Medulla oblongata (tissue), 1 donor: ENCODE data around the gene SRC.

Experiments used
- DNase-seq: peaks from one replicate; pipeline ENCODE4 v3.0.0-alpha.2; 2015; ENCODE audit errors: extremely low spot score

Gene SRC

DNA sequence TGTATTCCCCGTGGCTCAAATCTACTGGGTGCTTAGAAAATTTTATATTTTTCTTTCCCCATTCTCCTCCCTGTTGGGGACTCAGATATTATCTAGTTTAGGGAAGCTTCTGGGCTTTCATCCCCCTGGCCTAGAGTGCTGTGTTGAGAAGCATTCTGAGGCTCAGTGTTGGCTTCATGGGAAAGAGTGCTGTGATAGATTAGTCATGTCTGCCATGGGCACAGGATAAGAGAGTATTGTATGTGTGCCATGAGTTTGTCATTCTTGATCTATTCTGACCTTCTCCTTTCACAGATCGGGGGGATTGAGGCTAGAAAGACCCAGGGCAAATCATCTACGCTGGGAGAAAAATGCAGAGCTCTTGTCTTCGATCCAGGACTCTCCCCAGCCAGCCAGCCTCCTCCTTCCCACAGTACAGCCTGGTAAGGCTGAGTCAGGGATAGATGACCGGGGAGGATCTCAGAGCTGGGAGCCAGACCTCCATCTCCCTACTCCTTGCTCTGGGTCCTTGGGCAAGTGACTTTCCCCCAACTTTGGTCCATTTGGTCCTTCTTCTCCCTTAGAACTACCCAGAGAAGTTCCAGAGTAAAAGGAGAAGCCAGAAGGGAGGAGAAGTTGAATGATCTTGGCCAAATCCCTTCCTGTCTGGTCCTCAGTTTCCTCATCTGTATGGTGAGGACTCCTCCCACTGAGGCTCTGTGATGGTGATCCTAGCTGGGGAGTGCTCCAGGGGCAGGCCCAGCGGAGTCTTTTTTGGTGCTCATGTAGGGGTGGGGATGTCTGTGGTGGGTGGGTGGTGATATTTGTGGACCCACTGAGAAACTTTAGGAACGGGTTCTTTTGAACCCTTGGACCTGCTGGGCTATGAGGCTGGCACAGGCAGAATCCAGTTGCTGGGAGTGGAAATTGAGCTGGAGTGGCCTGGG, 5.0 kb downstream of the SRC start:
- DNase-seq: no peak

DNA sequence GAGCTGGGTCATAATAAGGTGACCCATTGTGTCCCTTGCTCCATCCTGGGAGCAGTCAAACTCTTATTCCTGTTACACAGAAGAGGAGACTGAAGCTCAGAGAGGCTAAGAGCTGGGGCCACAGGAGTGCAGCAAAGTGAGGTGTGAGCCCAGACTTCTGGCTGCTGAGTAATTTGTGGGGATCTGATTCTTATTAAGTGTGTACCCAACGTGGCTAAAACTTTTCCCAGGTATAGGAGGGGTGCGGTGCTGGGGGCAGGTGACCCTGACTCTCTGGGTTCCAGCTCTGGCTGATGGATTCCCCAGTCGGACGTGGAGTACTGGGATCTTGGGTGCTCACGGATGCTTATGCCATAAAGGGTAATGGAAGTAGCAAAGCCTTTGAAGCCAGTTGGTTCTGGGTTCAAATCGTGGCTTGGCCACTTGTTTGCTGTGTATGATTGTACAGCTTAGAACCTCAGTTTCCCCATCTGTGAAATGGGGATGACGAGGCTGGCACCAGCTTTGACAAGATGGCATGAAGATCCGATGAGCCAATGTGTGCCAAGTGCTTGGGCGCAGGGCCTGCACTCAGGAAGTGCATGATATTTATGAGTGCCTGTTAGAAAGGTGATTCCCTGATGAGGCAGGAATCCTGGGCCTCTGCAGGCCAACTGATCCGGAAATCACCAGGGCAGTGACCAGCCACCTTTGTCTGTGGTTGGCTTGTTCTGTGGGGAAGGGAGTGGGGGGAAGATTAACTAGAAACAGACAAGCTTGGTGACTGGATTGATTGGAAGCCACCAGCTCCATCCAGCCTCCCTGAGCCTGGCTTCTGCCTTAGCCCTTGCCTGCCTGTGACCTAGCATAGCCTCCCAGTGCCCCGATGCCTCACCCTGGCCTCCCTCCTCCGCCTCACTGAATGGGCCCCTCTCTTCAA, 6.0 kb downstream of the SRC start:
- DNase-seq: no peak

DNA sequence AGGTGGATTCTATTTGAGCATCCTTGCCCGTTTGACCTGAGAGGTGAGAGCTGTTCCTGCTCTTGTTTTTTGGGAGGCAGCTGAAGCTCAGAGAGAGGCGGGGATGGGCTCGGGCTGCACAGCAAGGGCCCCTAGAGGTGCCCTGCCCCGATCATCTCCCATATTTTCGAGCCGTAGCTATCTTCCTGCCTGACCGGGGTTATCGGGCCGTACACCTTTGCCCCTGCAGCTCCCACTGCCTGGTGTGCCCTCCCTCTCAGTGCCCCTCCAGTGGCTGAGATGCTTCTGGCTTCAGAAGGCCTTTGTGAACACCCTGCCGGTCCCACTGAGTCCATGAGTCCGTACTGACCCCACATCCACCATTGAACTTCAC, 6.7 kb downstream of the SRC start:
- no peak for DNase-seq

DNA sequence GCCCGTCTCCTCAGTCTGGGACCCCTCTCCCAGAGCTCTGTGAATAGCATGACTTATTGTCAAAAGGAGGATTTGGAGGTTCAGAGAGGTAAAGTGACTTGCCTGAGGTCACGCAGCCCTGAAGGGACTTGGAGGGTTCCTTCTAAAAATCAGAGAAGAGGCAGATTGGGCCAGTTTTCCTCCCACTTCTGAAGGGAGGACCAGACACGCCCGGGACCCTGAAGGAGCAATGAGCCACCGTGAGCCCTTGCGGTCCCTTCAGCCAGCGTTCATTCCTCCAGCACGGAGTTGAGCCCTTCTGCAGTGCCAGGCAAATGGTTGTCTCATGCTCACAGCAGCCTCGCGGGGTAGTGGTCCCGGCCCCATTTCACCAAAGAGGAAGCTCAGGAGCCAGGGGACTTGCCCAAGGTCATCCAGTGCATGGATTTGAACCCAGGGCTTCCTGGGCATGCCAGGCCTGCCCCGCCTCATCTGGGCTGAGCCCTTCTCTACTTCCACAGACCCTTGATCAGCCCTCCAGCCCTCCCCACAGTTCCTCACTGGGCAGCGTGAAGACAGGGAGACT, 7.4 kb downstream of the SRC start:
- no peak for DNase-seq

DNA sequence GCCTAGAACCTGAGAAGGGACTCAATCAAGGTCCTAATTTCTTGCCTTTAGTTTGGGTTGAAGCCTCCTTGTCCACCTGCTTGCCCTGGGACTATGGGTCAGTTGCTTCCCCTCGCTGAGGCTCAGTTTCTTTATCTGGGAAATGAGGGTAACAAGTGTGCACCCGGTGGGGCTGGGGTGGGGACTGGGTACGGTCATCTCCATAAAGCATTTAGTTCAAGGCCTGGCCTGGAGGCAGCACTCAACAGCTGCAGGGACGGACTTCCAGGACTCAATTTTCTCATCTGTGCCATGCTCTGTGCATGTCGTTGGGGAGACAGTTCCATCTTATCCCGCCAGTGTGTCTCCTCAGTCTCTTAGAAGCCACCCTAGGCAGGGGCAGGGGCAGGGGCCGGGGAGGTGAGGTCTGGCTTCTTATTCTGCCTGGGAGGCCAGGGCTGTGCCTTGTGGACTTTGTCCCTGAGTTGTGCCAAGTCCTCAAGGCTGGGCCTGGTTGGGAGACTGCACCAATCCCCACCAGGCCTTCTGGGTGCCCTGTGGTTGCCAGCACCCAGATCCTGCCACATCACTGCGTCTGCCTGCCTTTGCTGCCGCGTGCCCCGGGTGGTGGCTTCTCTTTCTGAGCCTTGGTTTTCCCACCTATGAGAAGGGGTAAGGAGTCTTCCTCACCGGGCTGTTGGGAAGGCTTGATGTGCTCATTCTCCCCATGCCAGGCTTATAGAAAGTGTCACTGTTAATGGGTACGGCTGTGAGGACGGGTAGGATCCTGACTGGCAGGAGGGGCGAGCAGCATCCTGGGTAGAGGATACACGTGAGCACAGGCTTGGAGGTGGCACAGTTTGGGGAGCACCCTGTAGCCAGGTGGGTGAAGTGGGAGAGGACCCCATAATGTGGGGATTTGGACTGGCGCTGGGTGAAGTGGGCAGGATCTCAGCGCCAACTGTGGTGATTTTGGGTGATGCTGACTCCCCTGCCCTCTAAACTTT, 8.6 kb downstream of the SRC start:
- DNase-seq: no peak

DNA sequence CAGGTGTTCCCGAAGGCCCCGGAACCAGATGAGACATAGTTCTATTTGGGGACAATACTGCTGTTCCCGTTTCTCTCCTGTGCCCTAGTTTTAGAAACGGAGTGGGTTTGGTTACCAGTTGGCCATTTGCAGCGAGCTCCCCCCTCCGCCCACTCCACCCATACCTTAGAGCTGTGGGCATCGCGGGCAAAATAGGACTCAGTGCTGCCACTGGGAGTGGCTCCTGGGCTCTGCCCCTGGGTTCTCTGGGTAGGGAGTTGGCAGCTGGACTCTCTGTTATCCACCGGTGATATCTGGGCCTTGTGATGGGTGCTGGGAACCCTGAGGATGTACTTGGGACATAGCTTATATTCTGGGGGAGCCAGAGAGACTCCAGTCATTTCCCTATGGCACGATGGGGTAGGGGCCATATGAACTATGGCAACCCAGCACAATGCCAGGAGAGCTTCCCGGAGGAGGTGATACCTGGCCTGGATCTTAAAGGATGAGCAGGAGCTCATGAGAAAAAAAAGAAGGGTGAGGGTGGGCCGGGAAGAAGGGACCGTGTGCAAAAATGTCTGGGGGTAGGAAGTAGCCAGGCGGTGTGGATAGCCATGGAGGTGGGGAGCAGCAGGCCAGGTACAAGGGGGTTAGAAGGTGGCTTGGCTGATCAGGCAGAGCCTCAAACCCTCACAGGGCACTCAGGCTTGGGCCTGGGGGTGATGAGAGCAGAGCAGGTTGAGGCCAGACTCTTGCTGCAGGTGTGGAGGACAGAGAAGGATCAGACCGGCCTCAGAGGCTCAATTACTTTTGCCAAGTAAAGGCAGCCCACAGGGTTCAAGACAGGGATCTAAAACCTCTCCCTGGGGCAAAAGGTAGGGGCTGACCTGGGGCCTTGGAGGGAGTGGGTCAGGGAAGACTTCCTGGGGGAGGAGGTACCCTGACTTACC, 9.6 kb downstream of the SRC start:
- DNase-seq: no peak

DNA sequence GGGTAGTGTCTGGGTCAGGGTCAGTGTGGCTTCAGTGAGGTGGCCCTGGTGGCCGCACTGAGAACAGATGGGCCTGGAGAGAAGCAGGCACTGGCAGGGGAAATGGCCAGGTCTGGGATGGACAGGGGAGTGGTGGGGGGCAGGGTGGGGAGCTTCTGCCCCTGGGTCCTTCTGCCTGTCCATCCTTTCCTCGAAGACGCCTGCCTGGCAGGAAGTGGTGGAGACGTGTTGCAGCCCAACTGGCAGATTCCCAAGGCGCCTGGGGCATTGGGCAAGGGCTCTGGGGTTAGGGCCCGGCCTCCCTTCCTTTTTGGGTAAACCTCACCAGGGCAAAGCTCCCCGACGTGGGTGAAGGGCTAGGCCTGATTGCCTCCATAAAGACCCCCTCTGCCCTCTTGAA, 10.4 kb downstream of the SRC start:
- DNase-seq: peak; percentile 70

DNA sequence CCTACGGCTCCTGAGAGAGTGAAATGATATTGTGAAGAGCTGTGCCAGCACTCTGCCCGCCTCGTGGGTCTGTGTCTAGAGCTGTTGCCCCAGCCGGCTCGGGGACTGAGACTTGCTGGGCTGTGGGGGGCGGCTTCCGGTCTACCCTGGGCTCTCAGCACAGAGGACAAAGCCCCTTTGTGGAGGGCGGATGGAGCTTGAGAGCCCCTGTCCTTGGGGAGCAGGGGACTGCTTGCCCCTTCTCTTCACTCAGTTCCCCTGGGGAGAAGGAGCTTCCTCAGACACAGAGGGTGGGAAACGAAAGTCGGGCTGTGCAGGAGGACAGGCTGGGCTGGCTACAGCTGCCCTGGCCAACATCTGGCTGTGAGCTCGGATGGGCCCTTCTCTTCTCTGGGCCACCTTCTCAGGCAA, 11.0 kb downstream of the SRC start:
- no peak for DNase-seq

DNA sequence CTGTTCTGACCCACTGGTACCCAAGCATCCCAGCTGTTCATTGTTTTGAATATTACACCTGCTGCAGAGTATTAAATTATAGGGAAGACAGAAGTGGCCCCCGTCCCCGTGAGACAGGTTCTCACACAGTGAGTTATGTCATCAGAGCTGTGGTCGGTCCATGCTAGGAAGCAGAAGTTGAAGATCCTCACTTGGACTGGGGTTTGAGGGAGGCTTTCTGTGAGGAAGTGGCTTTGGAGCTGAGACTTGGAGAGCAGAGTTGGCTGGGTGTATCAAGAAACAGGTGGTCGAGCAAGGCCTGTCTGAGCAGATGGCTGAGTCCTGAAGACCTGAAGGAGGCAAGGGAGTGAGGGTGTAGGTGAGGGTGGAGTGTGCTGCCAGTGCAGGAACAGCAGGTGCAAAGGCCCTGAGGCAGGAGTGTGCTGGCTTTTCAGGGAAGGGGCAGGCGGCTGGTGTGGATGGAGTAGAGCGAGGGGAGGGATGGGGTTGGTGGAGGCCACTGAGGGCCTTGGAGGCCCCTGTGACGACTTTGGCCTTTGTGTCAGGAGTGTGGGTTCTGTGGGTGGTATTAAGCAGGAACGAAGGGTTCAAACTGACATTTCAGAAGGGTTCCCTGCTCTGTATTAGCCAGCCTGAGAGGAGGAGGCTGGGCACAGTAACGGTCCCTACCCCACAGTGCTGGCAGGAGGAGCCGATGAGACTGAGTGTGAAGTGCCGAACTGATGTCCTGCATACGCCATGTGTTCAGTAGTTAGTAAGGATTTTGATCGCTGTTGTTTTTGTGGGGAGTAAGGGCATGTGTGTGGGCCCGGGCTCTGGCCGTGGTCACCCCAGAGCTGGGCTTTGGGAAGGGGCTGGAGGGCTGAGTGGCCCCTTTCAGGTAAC, 11.8 kb downstream of the SRC start:
- DNase-seq: peak; percentile 72

DNA sequence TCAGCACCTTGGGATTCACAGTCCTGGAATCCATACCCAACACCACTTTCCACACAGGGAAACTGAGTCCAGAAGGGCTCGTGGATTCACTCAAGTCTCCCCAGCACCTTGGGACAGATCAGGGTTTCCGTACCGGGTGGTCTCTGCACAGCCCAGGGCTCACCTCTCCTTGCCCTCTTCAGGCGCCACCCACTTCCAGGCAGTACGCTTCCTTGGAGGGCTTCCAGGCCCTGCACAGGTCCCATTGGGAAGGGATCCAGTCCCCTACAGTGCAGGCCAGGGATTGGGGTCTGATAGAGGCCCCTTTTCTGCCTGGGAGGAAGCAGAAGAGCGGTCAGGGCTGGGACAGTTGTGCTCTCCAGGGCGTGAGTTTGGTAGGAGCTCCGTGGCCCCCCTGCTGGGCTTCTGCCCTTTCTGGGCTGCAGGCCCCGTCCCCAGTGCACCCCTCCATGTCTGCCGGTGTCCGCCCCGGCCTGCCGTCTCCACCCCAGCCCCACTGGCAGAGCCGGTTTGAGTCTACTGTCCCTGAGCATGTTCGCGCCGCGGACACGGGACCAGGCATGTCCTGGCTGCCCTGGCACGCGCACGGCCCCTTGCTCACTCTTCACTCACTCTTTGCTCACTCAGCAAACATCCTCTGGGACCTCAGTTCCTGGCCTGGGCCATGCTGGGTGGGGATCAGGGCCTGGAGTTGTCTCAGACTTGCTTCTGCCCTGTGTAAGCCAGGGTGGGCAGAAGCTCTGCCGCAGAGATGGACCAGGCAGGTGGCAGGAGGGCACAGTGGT, 12.6 kb downstream of the SRC start:
- no peak for DNase-seq

DNA sequence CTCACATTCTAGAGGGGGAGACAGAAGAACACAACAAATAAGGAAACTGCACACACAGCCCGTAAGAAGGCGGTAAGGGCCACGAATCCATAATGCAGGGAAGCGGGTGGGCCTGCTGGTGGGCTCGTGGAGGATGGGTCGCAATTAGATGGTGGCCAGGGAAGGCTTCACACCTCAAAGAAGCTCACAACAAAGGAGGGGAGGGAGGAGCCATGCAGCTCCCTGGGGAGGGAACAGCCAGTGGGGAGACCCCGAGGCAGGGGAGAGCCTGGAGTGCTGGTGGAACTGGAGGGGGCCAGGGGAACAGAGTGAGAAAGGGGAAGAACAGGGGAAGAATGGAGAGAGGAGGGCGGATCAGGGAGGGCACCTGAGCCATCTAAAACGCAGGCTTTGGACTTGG, 13.4 kb downstream of the SRC start:
- DNase-seq: no peak

DNA sequence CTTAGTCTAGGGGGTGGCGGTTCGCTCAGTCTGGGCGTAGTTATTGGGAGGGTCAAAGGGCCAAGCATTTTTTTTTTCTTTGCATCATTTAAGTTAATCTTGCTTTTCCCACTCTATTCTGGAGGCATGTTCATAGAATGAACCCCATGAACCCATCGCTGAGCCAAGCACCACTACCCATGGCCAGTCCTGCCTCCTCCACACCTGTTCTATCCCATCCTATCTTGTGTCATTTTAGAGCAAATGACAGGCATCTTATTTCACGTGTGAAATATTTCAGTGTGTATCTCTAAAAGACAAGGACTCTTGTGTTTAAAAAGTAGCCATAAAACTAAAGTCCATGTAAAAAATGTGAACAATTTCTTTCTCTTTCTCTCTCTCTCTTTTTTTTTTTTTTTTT, 13.9 kb downstream of the SRC start:
- no peak for DNase-seq

DNA sequence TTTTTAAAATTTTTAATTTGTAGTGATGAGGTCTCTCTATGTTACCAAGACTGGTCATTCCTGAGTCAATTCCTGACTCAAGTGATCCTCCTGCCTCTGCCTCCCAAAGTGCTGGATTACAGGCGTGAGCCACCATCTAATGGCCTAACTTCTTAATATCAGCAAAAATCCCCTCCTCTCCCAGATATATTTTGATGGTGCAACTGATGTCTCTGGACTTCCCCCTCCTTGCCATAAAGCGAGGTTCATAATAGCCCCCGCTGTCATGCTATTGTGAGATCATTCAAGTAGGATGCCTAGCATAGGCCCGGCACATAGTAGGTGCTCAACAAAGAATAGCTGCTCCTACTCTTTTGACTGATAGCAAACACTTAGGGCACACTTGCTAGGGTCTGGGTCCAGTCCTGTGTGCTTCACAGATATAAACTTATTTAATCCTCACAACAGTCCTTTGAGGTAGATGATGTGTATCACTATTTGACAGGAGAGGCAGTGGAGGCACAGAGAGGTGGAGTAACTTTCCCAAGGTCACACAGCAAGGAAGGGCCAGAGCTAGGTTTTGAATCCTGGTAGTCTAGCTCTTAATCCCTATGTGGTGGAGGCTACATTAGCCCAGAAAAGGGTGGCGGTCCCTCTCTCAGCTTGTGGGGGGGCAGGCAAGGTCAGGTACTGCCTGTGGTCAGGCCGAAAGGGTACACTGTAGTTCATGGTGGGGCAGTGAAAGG, 14.6 kb downstream of the SRC start:
- no peak for DNase-seq

DNA sequence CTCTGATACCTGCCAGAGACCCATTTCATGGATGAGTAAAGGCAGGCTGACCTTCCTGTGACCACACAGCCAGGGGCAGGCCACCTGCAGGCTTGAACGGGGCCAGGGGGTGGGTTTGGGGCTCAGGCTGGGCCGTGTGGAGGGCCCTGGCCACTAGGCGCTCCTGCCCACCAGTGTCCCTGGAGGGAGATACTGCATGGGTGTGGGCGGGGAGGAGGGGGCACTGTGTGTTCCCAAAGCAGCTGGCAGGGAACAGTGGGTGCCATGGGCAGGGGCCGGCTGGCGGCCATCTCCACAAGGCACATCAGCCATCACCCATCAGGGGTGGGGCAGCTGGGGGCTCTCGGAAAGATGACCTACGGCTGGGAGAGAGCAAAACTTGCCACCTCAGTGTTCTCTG, 15.4 kb downstream of the SRC start:
- no peak for DNase-seq

DNA sequence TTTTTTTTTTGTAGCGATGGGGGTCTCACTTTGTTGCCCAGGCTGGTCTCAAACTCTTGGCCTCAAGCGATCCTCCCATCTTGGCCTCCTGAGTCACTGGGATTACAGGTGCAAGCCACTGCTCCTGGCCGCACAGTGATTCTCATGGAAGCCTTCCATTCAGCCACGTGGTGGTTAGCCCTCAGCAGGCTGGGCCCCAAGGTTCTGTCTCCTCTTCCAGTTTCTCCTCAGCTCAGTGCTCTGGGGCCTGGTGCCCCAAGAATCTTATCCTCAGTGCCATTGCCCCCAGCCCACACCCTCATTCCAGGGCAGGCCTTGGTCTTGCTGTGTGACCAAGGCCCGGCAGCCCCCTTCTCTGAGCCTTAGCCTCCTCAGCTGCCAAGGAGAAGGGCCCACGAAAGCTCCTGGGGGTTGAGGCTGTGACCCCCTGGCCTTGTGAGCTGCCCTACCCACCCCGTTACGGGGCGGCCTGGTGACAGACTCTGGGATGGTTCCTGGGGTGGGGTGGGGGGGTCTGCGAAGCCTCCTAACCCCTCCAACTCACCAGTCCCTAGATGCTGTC, 16.4 kb downstream of the SRC start:
- DNase-seq: no peak

DNA sequence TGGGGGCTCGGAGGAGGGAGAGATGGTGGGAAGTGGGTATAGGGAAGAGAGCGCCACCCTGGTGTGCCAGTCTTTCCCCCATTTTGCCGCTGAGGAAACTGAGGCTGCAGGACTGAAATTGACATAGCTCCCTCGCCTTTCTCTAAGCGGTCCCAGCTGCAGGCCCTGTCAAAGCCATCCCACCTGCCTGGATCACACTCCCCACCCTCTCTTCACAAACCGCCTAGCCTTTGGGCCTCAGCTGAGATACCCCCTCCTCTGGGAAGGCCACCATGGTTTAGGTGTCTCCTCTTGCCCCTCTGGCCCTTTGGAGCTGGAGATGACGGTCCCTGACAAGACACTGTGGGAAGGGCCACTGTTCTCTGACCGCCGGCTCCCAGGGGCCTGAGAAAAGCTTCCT, 16.9 kb downstream of the SRC start:
- DNase-seq: no peak
